HUDEP-2 (cell line): Measurements from ENCODE around the gene TMEM151B.
"Not testable (repeated sequence)": the region's sequence is repeated elsewhere in the genome, so short reads cannot be mapped to it uniquely, and the experiment has no call there.

Experiments
- DNase-seq, 76 experiments: peaks; one replicate each; lab custom pipeline; 2025; ENCODE audit not compliant: unreplicated experiment in 76 of 76; lab: John Stamatoyannopoulos, UW

Gene TMEM151B

GRCh38 chr6:44317136-44317631, 46.9 kb downstream of the TMEM151B start:
- DNase-seq, result peak in 2 of 76 experiments; percentile 16 to 32

GRCh38 chr6:44321210-44321609, 51.0 kb downstream of the TMEM151B start:
- no peak for DNase-seq

- no peak for DNase-seq
Observed at GRCh38 chr6:44327096-44327495, 56.8 kb downstream of the TMEM151B start.

GRCh38 chr6:44327760-44328159, 57.5 kb downstream of the TMEM151B start:
- no peak for DNase-seq

- not testable (repeated sequence) for DNase-seq
Observed at GRCh38 chr6:44328203-44328602, 58.0 kb downstream of the TMEM151B start.

GRCh38 chr6:44329858-44330257, 59.6 kb downstream of the TMEM151B start:
- DNase-seq, result no peak

- no peak for DNase-seq
Observed at GRCh38 chr6:44332585-44332984, 62.3 kb downstream of the TMEM151B start.

- no peak for DNase-seq
Observed at GRCh38 chr6:44333273-44333919, 63.1 kb downstream of the TMEM151B start.

GRCh38 chr6:44333942-44334341, 63.7 kb downstream of the TMEM151B start:
- no peak for DNase-seq

GRCh38 chr6:44335631-44336030, 65.4 kb downstream of the TMEM151B start:
- DNase-seq, result no peak

GRCh38 chr6:44338228-44339122, 68.2 kb downstream of the TMEM151B start:
- peak in 64 of 76 experiments; percentile 8 to 79 (median 48) for DNase-seq

GRCh38 chr6:44339301-44339700, 69.1 kb downstream of the TMEM151B start:
- no peak for DNase-seq

- DNase-seq, result no peak
Observed at GRCh38 chr6:44339763-44340625, 69.7 kb downstream of the TMEM151B start.

GRCh38 chr6:44341095-44341890, 71.0 kb downstream of the TMEM151B start:
- DNase-seq, result no peak

- peak in 30 of 76 experiments; percentile 2 to 51 (median 23) for DNase-seq
Observed at GRCh38 chr6:44342052-44342451, 71.8 kb downstream of the TMEM151B start.

GRCh38 chr6:44342489-44342888, 72.2 kb downstream of the TMEM151B start, which contains the start of gene SPATS1:
Gene SPATS1, plus strand, starts transcription at chr6:44342650. Its CDS starts 446 bp downstream, at chr6:44343096.
- DNase-seq, result no peak

- DNase-seq, result not testable (repeated sequence)
Observed at GRCh38 chr6:44346818-44347217, 76.6 kb downstream of the TMEM151B start.

GRCh38 chr6:44349904-44350649, 79.8 kb downstream of the TMEM151B start:
- DNase-seq, result no peak

GRCh38 chr6:44350650-44350994, 80.4 kb downstream of the TMEM151B start:
- DNase-seq, result not testable (repeated sequence)
